ENCODE measurements around the gene MAFG.

The MAFG gene

DNA sequence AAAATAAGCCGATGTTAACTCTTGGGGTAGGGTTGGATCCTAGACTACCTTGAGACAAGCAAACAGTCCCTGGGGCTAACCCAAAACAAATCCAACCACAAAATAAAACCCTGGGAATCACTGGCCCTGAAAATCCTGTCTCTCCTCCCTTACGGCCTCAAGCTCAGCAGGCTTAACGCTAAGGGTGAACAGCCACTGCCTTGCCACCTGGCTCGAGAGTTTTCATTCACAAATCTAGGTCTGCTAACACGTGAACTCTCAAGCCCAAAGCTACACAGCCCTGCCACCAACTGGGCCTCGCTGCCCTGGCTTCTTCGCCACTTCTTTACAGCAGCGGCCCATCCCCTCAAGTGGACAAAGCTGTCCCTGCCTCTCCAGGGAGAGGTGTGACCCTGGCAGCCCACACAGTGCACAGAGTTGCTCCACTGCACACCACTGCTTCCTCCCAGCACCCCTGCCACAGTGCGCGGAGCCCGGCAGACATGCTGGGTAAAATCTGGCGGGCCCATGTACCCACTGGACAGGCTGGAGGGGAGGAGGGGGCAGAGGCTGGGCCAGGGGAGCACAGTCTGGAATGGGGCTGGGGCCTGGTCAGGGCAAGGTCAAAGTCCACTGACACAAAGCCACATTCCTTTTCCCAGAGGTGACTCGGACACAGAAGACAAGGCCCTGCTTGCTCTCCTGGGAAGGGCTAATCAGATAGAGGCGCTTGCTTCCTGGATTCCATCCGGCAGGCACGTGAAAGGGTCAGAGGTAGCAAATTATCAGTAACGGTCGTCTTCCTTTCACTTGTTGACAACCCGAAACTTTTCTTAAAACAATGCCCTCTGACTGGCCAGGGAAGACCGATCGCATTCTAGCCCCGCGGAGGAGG, 17.3 kb downstream of the MAFG start:
- DNase-seq (ENCODE audit: low read depth, low spot score), result no peak

- no peak for DNase-seq (ENCODE audit: low read depth, low spot score)
Measured at GRCh38 chr17:81909231-81909630, 18.3 kb downstream of the MAFG start.

DNA sequence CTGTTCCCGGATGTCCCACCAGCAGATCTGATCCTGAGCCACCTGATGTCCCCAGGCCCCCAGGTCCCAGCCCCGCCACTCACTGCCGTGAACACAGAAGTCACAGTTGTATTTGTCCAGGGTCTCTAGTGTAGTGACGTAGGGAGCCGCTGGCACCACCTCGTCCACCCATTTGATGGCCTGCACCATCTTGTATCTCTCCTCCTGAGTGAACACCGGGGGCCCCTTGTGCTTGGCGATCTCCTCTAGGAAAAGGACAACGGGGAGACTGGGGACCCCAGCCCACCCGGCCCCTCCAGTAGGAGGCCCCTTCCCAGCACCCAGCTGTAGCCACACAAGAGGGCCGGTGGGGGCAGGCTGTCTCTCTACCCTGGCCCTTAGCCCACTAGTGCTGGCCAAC, 18.7 kb downstream of the MAFG start:
- no peak for DNase-seq (ENCODE audit: low read depth, low spot score)

- no peak for DNase-seq (ENCODE audit: low read depth, low spot score)
Measured at GRCh38 chr17:81907219-81908145, 20.1 kb downstream of the MAFG start.

DNA sequence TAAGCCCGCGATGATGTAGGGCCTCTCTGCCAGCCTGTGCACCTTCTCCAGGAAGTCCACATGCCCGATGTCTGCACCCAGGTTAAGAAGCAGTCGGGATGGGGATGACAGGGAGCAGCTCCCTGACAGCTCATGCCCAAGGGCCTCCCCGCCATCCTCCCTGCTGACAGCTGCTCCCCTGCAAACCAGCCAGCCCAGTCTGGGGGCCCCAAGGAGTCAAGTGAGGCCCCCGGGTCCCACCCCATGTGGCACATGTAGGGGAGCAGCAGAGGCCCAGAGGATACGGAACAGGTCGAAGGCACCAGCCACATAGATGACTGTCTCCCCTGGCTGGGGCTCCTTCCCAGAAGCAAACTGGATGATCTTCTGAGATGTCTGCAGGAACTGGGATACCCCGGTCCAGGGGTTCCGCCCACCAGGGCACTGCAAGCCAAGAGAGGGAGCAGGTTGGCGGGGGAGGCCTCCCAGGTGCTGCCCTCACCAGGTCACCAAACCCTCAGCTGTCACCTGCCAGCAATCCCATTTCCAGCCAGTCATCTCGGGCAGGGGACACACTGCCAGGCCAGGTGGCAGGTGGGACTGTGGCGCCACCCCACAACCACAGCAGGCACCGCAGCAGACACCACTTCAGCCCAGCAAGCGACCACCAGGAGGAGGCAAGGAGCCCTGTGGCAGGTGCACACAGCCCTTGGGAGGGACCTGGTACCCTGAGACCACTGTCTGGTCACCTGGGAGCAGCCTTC, 20.9 kb downstream of the MAFG start:
- DNase-seq (ENCODE audit: low read depth, low spot score), result no peak

DNA sequence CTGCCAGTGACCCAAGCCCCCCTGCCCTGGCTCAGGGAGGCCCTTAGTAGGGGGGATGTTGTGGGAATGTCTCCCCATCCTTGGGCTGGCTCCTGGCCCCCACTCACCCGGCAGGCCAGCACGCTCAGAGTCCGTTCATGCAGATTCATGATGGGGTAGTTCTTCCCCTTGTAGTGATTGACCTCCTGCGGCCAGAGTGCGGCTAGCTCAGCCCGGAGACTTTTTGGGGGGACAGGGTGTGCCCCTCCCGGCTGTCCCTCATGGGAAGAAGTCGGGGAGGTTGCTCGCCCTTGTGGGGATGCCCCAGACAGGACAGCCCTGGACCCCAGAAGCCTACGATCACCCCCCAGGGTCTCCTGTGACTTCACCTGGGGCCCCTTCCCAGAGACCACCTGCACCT, 21.5 kb downstream of the MAFG start:
- no peak for DNase-seq (ENCODE audit: low read depth, low spot score)

DNA sequence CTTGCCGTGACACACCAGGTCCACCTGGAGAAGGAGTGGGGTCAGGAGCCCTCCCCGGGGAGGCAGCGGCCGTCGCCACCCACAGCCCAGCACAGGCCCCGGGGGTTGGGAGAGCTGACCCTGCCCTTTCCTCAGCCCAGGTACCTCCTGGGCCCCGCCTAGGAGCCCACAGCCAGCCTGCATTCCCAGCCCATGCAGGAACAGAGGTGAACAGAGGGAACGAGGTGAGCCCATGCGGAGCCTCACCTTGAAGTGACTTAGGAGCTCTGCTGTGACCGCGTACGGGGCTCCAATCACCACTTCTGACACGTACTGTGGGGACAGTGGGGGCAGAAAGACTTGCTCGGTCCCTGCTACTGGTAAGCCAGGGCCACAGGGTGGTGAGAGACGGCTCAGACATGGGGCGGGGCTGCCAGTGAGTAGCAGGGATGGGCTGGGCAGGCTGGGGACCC, 22.1 kb downstream of the MAFG start:
- DNase-seq (ENCODE audit: low read depth, low spot score), result no peak

- no peak for DNase-seq (ENCODE audit: low read depth, low spot score)
Measured at GRCh38 chr17:81904600-81905423, 22.7 kb downstream of the MAFG start.

GRCh38 chr17:81903896-81904599, 23.5 kb downstream of the MAFG start:
- DNase-seq (ENCODE audit: low read depth, low spot score), result no peak

GRCh38 chr17:81903415-81903831, 24.1 kb downstream of the MAFG start:
- no peak for DNase-seq (ENCODE audit: low read depth, low spot score)

- no peak for DNase-seq (ENCODE audit: low read depth, low spot score)
Measured at GRCh38 chr17:81902653-81903414, 24.7 kb downstream of the MAFG start.

DNA sequence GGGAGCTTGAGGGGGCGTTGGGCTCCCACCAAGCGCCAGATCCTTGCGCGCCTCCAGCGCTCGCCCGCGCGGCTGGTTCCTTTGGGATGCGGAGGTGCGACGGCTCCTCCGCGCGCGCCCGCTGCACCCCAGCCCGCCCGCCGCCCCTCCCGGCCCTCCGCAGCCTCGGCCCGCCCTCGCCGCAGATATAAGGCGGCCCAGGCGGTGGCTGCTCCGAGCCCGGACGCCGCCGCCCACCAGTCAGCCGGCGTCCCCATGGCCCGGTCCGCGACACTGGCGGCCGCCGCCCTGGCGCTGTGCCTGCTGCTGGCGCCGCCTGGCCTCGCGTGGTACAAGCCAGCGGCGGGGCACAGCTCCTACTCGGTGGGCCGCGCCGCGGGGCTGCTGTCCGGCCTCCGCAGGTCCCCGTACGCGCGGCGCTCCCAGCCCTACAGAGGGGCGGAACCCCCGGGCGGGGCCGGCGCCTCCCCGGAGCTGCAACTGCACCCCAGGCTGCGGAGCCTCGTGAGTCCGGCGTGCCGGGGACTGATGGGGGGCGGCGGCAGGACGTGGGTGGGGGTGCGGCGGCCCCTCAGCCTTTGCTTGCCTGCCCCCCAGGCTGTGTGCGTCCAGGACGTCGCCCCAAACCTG, 25.4 kb downstream of the MAFG start, which contains the start of gene NPB:
Gene NPB, plus strand, starts transcription at position 216 of the 630 bp plus-strand sequence. Its CDS starts 40 bp downstream, at position 256.
- DNase-seq (ENCODE audit: low read depth, low spot score), result no peak

DNA sequence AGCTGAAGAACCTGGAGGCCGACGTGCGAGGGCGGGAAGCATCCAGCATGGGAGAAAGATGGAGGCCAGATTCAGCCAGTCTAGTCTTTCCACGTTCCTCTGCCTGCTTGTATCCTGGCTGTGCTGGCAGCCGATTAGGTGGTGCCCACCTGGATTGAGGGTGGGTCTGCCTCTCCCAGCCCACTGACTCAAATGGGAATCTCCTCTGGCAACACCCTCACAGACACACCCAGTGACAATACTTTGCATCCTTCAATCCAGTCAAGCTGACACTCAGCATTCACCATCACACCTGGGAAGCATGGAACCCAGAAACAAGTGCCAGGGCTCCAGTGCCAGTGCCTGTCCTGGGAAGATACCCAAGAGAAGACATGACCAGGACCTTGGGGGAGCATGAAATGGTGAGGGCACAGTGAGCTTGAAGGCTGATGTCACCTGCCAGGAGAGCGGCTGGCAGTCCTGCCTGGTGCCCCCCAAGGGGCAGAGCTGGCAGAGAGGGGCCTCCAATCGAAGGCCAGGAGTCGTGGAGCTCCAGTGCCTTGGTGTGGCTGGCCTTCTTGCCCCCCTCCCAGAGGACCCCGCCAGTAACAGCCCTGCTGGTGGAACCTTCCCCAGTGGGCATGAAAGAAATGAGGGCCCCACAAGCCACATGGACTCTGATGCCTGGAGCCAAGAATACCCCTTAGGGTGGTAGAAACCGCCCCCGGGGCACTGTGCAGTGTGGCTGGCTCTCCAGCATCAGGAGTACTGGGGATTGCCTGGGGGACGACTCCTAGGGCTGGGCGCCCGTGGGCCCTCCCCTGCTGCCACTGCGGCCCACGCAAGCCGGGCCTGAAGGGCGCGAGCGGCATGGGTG, 26.1 kb downstream of the MAFG start:
- no peak for DNase-seq (ENCODE audit: low read depth, low spot score)

DNA sequence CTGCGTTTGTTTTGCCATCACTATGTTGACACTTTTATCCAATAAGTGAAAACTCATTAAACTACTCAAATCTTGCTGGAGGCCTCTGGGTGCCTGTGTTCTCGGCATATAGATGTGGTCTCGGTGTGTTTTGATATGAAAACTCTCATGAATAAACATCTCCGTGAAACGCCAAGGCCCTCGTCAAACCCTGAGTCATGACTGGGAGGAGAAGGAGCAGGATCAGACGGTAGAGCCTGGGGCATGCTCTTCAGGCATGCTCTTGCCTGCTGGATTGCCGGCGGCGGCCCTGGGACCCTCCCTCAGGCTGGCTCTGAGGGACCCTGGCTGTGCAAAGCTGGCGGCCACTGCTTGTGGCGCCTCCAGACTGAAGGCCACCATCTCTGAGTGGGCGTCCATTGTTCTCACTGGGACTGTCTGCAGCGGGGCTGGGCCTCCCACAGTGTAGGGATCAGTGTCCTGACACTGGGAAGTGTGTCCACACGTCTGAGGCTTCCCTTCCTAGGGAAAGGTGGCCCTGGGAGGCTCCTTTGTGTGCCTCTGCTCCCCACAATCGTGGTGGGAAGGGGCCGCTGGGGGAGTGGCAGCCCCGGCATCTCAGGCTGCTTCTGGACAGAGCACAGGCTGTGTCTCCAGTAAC, 27.2 kb downstream of the MAFG start:
- no peak for DNase-seq (ENCODE audit: low read depth, low spot score)

- DNase-seq (ENCODE audit: low read depth, low spot score), result no peak
Measured at GRCh38 chr17:81899514-81900166, 27.9 kb downstream of the MAFG start.

DNA sequence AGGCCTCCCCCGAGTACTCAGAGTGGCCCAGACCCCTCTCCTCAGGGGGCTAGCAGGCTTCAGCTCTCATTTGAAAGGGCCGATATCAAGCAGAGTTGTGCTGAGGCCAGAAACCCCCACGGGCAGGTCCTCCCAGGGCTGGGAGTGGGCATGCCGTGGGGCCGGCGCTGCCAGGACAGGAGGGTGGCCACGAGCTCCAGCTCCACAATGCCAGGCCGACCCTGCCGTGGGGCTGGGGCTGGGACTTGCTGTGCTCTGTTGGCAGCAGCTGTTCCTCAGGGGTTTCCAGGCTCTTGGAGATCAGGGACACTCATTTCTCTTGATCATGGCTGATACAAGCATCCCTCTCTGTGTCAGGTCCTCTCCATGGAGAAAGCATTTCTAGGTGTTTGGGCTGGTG, 28.6 kb downstream of the MAFG start:
- DNase-seq (ENCODE audit: low read depth, low spot score), result no peak
